K562 (cell line): ENCODE results near the gene EPOP. TPM values are rescaled to one million over a fixed set of nuclear protein-coding genes. Genes with fewer than 3 reads are reported as not detected.

ENCODE experiments used
- ATF1 ChIP-seq, 2 experiments: fragments of 450-650 bp in 1 of 2; IDR thresholded peaks; 2 replicates each; pipeline ENCODE4 v1.6.1; 2016; ENCODE audit warnings: missing compliant biosample characterization in 1 of 2, missing genetic modification characterization in 1 of 2
- CREM ChIP-seq: IDR thresholded peaks from 2 replicates; pipeline ENCODE4 v1.6.1; 2014; ENCODE audit warnings: antibody characterized with exemption, low read depth
- E2F1 ChIP-seq: sonication (generic); formaldehyde crosslinking; IDR thresholded peaks from 2 replicates; pipeline ENCODE4 v1.8.1; 2023; ENCODE audit warnings: mild to moderate bottlenecking, missing genetic modification reagents, moderate library complexity
- EP400 ChIP-seq: fragments of 450-650 bp; IDR thresholded peaks from 2 replicates; pipeline ENCODE4 v1.6.1; 2017; ENCODE audit warnings: antibody characterized with exemption, mild to moderate bottlenecking, moderate library complexity
- HDAC1 ChIP-seq, 2 experiments: fragments of 450-650 bp; IDR thresholded peaks; 2 replicates each; pipeline ENCODE4 v1.6.1; 2016 to 2017; ENCODE audit warnings: inconsistent platforms in 1 of 2, mild to moderate bottlenecking in 1 of 2, moderate library complexity in 1 of 2
- KDM1A ChIP-seq, 2 experiments: fragments of 450-650 bp; IDR thresholded peaks; 2 replicates each; pipeline ENCODE4 v1.6.1; 2016; ENCODE audit warnings: mild to moderate bottlenecking in 2 of 2
- KLF13 ChIP-seq: fragments of 450-650 bp; IDR thresholded peaks from 2 replicates; pipeline ENCODE4 v1.6.1; 2016; ENCODE audit warnings: missing genetic modification characterization, low read depth, mild to moderate bottlenecking, missing compliant biosample characterization, moderate library complexity, borderline replicate concordance
- MAZ ChIP-seq, 2 experiments: fragments of 450-650 bp in 1 of 2; sonication (generic) in 1 of 2; formaldehyde crosslinking; IDR thresholded peaks in 1 of 2; conservative IDR thresholded peaks in 1 of 2; 2 replicates each; pipeline versions ENCODE4 v1.4.0 to v1.5.0; 2020; ENCODE audit warnings: mild to moderate bottlenecking in 1 of 2, missing genetic modification reagents in 1 of 2
- MNT ChIP-seq, 2 experiments: fragments of 450-650 bp; conservative IDR thresholded peaks; 2 replicates each; pipeline ENCODE4 v1.6.1; 2017; ENCODE audit warnings: mild to moderate bottlenecking in 2 of 2, moderate library complexity in 2 of 2
- NKRF ChIP-seq: fragments of 450-650 bp; IDR thresholded peaks from 2 replicates; pipeline ENCODE4 v1.6.1; 2016; ENCODE audit warnings: borderline replicate concordance
- PCBP1 ChIP-seq: fragments of 200-400 bp; formaldehyde crosslinking; IDR thresholded peaks from 2 replicates; pipeline ENCODE4 v1.6.1; 2018; ENCODE audit warnings: mild to moderate bottlenecking, low read depth, low read length; ENCODE audit not compliant: poor library complexity, severe bottlenecking
- RBM39 ChIP-seq: fragments of 200-400 bp; formaldehyde crosslinking; optimal IDR thresholded peaks from 2 replicates; pipeline ENCODE3; 2018; ENCODE audit warnings: low read depth, low read length
- SMAD3 ChIP-seq: fragments of 450-650 bp; formaldehyde crosslinking; conservative IDR thresholded peaks from 2 replicates; pipeline ENCODE4 v1.4.0; 2020; ENCODE audit warnings: mild to moderate bottlenecking
- SP1 ChIP-seq: sonication (generic); formaldehyde crosslinking; IDR thresholded peaks from 2 replicates; pipeline ENCODE4 v1.8.1; 2022; ENCODE audit warnings: mild to moderate bottlenecking, missing genetic modification reagents
- TEAD4 ChIP-seq, 2 experiments: sonication (generic) in 1 of 2; formaldehyde crosslinking in 1 of 2; IDR thresholded peaks; 2 replicates each; pipeline versions ENCODE4 v1.6.1 to v1.8.0; 2012 to 2022; ENCODE audit warnings: borderline replicate concordance in 1 of 2, inconsistent platforms in 1 of 2, low read length in 1 of 2, mild to moderate bottlenecking in 1 of 2, missing genetic modification reagents in 1 of 2
- USF1 ChIP-seq: sonication (generic); formaldehyde crosslinking; IDR thresholded peaks from 2 replicates; pipeline ENCODE4 v1.9.0; 2022; ENCODE audit warnings: mild to moderate bottlenecking, missing genetic modification reagents
- ZKSCAN1 ChIP-seq: fragments of 150-350 bp; IDR thresholded peaks from 2 replicates; pipeline ENCODE4 v1.6.1; 2016; ENCODE audit warnings: low read depth, low read length
- ZNF24 ChIP-seq: fragments of 450-650 bp; IDR thresholded peaks from 2 replicates; pipeline ENCODE4 v1.6.1; 2016
- ZNF76 ChIP-seq: fragments of 250-450 bp; sonication (Bioruptor Pico); IDR thresholded peaks from 2 replicates; pipeline ENCODE4 v1.4.0; 2020; ENCODE audit warnings: mild to moderate bottlenecking, moderate library complexity, borderline replicate concordance
- polyA plus RNA-seq, 8 experiments: library from polyadenylated mRNA; depleted of rRNA in 4 of 8; stranded (reverse) in 5 of 8; unstranded in 3 of 8; fragments of >200 nt; fragmentation: Nextera tagmentation in 2 of 8; fragmentation: Illumina TruSeq in 1 of 8; extraction: Ambion mirVana in 2 of 8; extraction: Trizol in 1 of 8; gene quantifications; 2 replicates each; pipeline versions ENCODE4 v1.2.1 to v1.2.3, GENCODE V29; 2011 to 2014; ENCODE audit warnings: inconsistent platforms in 1 of 8, missing spikeins in 1 of 8
- total RNA-seq, 7 experiments: library from RNA; depleted of rRNA in 6 of 7; stranded (reverse); fragments of >200 nt in 6 of 7; fragmentation: Illumina TruSeq in 2 of 7; extraction: Trizol in 2 of 7; gene quantifications; 2 replicates each; pipeline versions ENCODE4 v1.2.1 to v1.2.3, GENCODE V29; 2011 to 2021; ENCODE audit warnings: low replicate concordance in 1 of 7

Gene EPOP
- total and polyA plus RNA-seq, 9 of the 15 experiments (the other 6 are each of a cell fraction or from before 2014, with no cell fraction given): 0.41 to 10.6 (median 4.6) TPM

GRCh38 chr17:38674749-38675615, at the start of gene EPOP (continued):
- TF ChIP-seq HDAC1 (IDR thresholded peaks at IDR 0.05) (peak in 1 of 2 experiments; percentile 98; a peak in 3 of 4 replicates), ZNF24 (peak; percentile 68), MAZ (CRISPR knock-in tag; conservative IDR thresholded peaks at IDR 0.05 in 1 of 2, IDR thresholded peaks at IDR 0.05 in 1 of 2) (peak; percentile 38 to 90; a peak in 2 of 4 replicates), CREM (peak; percentile 79), NKRF (peak; percentile 63; the same call in 1 of the 2 replicates), RBM39 (no peak), ZNF76 (CRISPR knock-in tag) (no peak), SMAD3 (CRISPR knock-in tag) (no peak), USF1 (CRISPR knock-in tag) (peak; percentile 78), KLF13 (tag) (peak; percentile 71; the same call in 1 of the 2 replicates), SP1 (CRISPR knock-in tag) (0 out of 2 replicates have a peak, but pooled peaks have one; percentile 51), KDM1A (IDR thresholded peaks at IDR 0.05) (peak; percentile 71 to 85; a peak in 3 of 4 replicates), EP400 (peak; percentile 86; the same call in 1 of the 2 replicates), MNT (conservative IDR thresholded peaks at IDR 0.05) (peak; percentile 98 to 99), ATF1 (CRISPR knock-in tag; IDR thresholded peaks at IDR 0.05) (no peak), ATF1 (tag; IDR thresholded peaks at IDR 0.05) (peak; percentile 80), E2F1 (0 out of 2 replicates have a peak, but pooled peaks have one; percentile 64), ZKSCAN1 (peak; percentile 91), PCBP1 (peak; percentile 33), TEAD4 (IDR thresholded peaks at IDR 0.05; ENCODE audit: low read length) (peak; percentile 3; the same call in 1 of the 2 replicates), TEAD4 (CRISPR knock-in tag; IDR thresholded peaks at IDR 0.05; ENCODE audit: borderline replicate concordance) (no peak)
